DND-41 (cell line): ENCODE results near the gene SLC30A3.

Source experiments
- ATAC-seq: fragments of 200-7000 bp; cut with Tn5 transposase; 3 replicates; pipeline ENCODE4 v1.9.1; 2021; ENCODE audit warnings: low read depth; ENCODE audit not compliant: insufficient read depth
- DNase-seq: peaks from one replicate; pipeline ENCODE4 v3.0.0-alpha.2; 2020
- H2AFZ ChIP-seq: 2 replicates; pipeline ENCODE4 v1.6.0; 2012; ENCODE audit warnings: low read depth, low read length
- H3K27ac ChIP-seq: 2 replicates; pipeline ENCODE4 v1.5.1; 2012; ENCODE audit warnings: low read length, inconsistent platforms
- H3K27me3 ChIP-seq: fragments of 200-600 bp; sonication (generic); 2 replicates; pipeline ENCODE4 v1.6.0; 2012; ENCODE audit warnings: low read length, mild to moderate bottlenecking, inconsistent platforms; ENCODE audit not compliant: insufficient read depth, poor library complexity
- H3K36me3 ChIP-seq: 2 replicates; pipeline ENCODE4 v1.5.1; 2012; ENCODE audit warnings: low read length, inconsistent platforms; ENCODE audit not compliant: insufficient read depth
- H3K4me1 ChIP-seq: 2 replicates; pipeline ENCODE4 v1.5.1; 2012; ENCODE audit warnings: mild to moderate bottlenecking, low read length; ENCODE audit not compliant: insufficient read depth
- H3K4me2 ChIP-seq: 2 replicates; pipeline ENCODE4 v1.6.0; 2012; ENCODE audit warnings: mild to moderate bottlenecking, moderate library complexity, low read length, inconsistent platforms; ENCODE audit not compliant: insufficient read depth
- H3K4me3 ChIP-seq, 2 experiments: fragments of 200-600 bp in 1 of 2; shearing (Covaris generic) in 1 of 2; 2 replicates each; pipeline ENCODE4 v1.5.1; 2012 to 2016; ENCODE audit warnings: inconsistent platforms in 2 of 2, low read length in 2 of 2, mild to moderate bottlenecking in 2 of 2, low read depth in 1 of 2, moderate library complexity in 1 of 2
- H3K79me2 ChIP-seq: 2 replicates; pipeline ENCODE4 v1.6.0; 2012; ENCODE audit warnings: low read length, inconsistent platforms; ENCODE audit not compliant: insufficient read depth
- H3K9ac ChIP-seq: 2 replicates; pipeline ENCODE4 v1.6.0; 2012; ENCODE audit warnings: low read depth, mild to moderate bottlenecking, inconsistent platforms, low read length, moderate library complexity
- H3K9me3 ChIP-seq: 2 replicates; pipeline ENCODE4 v1.5.1; 2012; ENCODE audit warnings: low read length, moderate library complexity, mild to moderate bottlenecking, inconsistent platforms; ENCODE audit not compliant: insufficient read depth, severe bottlenecking
- H4K20me1 ChIP-seq: 2 replicates; pipeline ENCODE4 v1.6.0; 2012; ENCODE audit warnings: low read length; ENCODE audit not compliant: insufficient read depth
- CTCF ChIP-seq: IDR thresholded peaks from 2 replicates; pipeline ENCODE4 v1.5.1; 2012; ENCODE audit warnings: borderline replicate concordance, low read length, moderate library complexity, mild to moderate bottlenecking; ENCODE audit not compliant: poor library complexity, severe bottlenecking; ENCODE audit errors: extremely low read depth
- EZH2 ChIP-seq: IDR thresholded peaks from 3 replicates; pipeline ENCODE4 v1.6.1; 2012; ENCODE audit warnings: borderline replicate concordance, low read depth, mild to moderate bottlenecking, moderate library complexity, low read length, inconsistent platforms; ENCODE audit not compliant: severe bottlenecking

Gene SLC30A3, protein sequence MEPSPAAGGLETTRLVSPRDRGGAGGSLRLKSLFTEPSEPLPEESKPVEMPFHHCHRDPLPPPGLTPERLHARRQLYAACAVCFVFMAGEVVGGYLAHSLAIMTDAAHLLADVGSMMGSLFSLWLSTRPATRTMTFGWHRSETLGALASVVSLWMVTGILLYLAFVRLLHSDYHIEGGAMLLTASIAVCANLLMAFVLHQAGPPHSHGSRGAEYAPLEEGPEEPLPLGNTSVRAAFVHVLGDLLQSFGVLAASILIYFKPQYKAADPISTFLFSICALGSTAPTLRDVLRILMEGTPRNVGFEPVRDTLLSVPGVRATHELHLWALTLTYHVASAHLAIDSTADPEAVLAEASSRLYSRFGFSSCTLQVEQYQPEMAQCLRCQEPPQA

DNA sequence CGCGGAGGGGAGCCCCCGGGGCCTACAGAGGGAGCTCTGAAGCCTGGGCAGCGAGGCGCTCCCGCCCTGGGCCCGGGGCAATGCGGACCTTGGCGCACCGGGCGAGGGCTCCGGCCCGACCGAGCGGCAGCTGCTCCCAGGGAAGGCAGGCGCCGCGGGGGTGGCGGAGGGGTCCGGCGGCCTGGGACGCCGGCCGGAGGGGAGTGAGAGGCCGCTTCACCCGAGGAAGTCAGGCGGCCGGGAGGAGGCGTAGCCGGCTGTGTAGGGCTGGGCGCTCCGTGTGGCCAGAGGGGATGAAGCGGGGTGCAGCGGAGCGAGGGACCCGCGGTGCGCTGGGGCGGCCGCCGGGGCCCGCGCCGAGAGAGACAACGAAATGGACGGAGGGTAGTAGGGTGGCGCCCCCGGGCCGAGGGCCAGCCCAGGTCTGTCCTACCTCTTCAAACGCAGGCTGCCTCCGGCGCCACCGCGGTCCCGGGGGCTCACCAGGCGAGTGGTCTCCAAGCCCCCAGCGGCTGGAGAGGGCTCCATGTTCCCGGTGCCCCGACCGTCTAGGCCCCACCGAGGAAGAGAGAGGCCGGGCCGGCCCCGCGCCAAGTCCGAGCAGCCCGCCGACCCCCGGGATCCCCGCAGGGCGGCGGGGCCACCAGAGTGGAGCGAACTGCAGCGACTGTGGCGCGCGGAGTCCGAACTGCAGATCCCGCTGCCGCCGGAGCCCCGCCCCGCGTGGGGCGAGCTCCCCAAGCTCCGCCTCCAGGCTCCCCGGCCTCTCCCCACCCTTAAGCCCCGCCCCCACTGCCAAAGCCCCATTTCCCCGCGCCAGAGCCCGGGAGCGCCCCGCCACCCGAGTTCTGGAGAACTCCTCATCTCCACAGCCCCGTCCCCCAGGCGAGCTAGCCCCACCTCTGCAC is at the start of gene SLC30A3:
SLC30A3 (minus strand) TSS at position 669 of the 908 bp plus-strand sequence; CDS start at position 528, 141 bp downstream.
- Histone ChIP-seq H4K20me1 (no peaks in the 10 kb centered on the region), H3K79me2 (no peaks in the 10 kb centered on the region), H3K27ac (no peak within 1 kb of the TSS), H3K9me3 (no peaks in the 10 kb centered on the region), H3K4me3 (no peak within 1 kb of the TSS), H3K27me3 (peaks cover 8% of the 10 kb centered on the region), H3K4me2 (no peak within 1 kb of the TSS), H3K36me3 (no peaks in the 10 kb centered on the region), H3K4me1 (no peaks in the 10 kb centered on the region), H3K9ac (no peak within 1 kb of the TSS), H2AFZ (no peak within 1 kb of the TSS)
- TF ChIP-seq CTCF (no peak), EZH2 (no peak)
- no peak for ATAC-seq
- no peak for DNase-seq

DNA sequence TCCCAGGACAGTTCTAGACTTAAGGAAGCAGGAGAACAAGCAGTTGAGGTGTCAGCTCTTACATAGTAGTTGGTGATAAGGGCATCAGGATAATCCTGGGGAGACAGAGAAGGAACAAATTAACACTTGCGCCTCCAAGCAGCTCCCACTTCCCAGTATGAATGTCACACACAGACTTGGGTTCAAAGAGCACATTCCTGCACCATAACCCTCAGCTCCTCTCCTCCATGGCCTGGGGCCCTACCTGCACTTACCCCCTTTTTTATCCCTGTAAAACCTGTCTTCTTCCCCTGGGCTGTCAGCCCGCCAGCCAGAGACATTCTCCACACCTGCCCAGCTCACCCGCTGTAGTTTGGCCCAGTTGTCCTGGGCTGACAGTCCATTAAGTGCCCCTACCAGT is 49.3 kb upstream of the SLC30A3 start:
- Histone ChIP-seq H3K27ac (no peak overlapping the region), H3K4me3 (no peak overlapping the region), H3K4me1 (no peaks in the 10 kb centered on the region), H3K27me3 (no peaks in the 10 kb centered on the region), H3K9me3 (no peaks in the 10 kb centered on the region), H3K79me2 (no peaks in the 10 kb centered on the region), H3K9ac (no peak overlapping the region), H4K20me1 (peaks cover 7% of the 10 kb centered on the region), H2AFZ (no peak overlapping the region), H3K36me3 (peaks cover 32% of the 10 kb centered on the region), H3K4me2 (no peak overlapping the region)
- DNase-seq = no peak
- ATAC-seq = no peak
- TF ChIP-seq EZH2 (no peak), CTCF (no peak)

DNA sequence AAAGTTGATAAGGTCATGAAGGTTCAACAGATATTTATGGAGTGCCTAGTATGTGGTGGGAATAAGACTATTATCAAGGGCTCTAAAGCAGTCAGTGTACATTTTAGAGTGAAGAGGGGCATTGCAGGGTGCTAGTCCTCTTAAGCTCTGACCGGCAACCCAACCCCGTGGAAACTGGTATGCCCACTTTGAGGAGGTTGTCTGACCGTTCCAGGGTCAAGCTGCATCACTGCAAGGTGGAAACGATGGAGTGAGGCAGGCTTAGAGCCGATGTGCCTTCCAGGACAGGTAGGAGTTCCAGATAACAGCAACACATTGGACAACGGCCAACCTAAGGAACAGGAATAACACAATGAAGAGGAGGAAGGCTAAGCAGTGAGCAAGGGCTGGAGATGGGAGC is 46.8 kb upstream of the SLC30A3 start:
- Histone ChIP-seq H3K36me3 (peaks cover 25% of the 10 kb centered on the region), H2AFZ (no peak overlapping the region), H3K4me2 (no peak overlapping the region), H3K27ac (no peak overlapping the region), H4K20me1 (peaks cover 7% of the 10 kb centered on the region), H3K79me2 (no peaks in the 10 kb centered on the region), H3K4me1 (no peaks in the 10 kb centered on the region), H3K4me3 (no peak overlapping the region), H3K9me3 (no peaks in the 10 kb centered on the region), H3K9ac (no peak overlapping the region), H3K27me3 (no peaks in the 10 kb centered on the region)
- TF ChIP-seq EZH2 (no peak), CTCF (no peak)
- DNase-seq (no peak), ATAC-seq (no peak)
